Activated CD8-positive, alpha-beta memory T cell treated with anti-CD3 and anti-CD28 coated beads, Interleukin-2, amount 50 U/mL, for 1 hour (primary cell): ENCODE measurements around the gene GPR22.

Source experiments
- DNase-seq: peaks from one replicate; pipeline ENCODE4 v3.0.0-alpha.2; 2020; ENCODE audit errors: extremely low read depth

The GPR22 gene

DNA sequence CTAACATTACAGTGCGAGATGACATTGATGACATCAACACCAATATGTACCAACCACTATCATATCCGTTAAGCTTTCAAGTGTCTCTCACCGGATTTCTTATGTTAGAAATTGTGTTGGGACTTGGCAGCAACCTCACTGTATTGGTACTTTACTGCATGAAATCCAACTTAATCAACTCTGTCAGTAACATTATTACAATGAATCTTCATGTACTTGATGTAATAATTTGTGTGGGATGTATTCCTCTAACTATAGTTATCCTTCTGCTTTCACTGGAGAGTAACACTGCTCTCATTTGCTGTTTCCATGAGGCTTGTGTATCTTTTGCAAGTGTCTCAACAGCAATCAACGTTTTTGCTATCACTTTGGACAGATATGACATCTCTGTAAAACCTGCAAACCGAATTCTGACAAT lies 4.3 kb downstream of the GPR22 start:
- no peak for DNase-seq

DNA sequence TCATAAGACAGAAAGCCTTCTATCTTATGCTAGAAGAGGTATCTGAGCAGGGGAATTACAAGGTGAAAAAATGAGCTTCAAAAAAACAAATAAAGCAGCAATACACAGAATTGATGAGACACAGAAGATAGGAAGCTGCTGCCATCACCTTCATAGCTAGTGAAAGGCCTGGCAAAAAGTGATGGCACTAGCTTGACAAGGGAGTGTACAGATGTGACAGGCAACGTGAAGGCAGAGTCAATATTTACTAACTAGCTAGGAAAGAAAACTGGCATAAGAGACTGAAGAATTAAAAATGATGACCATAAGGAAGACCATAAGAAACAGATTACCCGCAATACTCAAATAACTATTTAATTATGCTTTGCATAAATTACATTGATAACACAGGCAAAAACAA lies 9.4 kb downstream of the GPR22 start:
- no peak for DNase-seq

DNA sequence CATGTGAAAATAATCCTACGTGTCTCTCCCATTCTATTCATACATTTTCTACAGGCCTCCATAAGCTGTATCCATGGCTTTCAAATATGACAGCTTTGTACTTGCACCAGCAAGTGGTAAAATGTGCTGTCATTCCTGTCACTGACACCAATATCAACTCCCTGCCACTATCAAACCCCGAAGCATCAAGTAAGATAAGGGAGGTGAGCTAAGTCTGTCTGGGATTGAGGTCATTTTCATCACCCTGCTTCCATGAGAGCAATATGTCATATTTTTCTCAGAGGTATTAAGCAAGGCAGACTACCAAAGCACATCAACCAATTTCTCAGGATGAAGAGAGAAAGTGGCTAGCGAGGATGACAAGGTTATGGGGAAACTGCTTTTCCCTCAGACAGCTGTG lies 11.1 kb downstream of the GPR22 start:
- DNase-seq: no peak

DNA sequence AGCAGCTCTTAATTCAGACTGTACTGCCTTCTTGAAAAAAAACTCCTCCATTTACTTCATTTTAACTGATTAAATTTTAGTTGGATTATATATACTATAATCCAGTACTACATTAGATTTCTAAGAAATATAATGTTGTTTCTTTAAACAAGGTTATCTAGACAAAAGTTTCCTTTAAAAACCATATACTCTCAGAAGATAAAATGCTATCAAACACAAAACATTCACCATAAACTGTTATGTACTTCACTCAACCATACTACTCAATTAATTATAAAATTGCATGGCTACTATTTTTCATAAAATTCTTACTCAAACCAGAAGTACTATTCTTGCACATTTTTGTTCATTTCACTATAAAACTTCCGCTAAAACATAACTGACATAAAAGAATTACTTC lies 12.7 kb downstream of the GPR22 start:
- no peak for DNase-seq

DNA sequence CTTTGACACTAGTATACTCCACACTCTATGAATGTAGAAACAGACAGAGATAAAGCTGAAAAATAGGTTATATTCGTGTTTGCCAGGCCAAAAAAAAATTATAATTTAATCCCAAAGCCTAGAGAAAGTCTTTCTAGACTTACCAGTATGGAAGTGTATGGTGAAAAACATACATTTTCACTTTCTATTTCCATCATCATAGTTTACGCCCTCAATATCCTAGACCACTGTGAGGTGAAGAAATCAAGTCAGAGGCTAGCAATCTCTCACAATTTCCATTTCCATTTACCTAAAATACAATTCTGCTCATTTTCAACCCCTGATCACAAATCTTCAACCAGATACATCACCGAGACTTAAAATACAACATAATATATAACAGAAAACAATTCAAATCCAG lies 16.2 kb downstream of the GPR22 start:
- DNase-seq: no peak

GRCh38 chr7:107492875-107493274 lies 23.0 kb downstream of the GPR22 start:
- no peak for DNase-seq

- DNase-seq: no peak
Measured at GRCh38 chr7:107494315-107494751, 24.5 kb downstream of the GPR22 start.

GRCh38 chr7:107494884-107495283 lies 25.0 kb downstream of the GPR22 start:
- DNase-seq: no peak

GRCh38 chr7:107495516-107495915 lies 25.7 kb downstream of the GPR22 start:
- no peak for DNase-seq

DNA sequence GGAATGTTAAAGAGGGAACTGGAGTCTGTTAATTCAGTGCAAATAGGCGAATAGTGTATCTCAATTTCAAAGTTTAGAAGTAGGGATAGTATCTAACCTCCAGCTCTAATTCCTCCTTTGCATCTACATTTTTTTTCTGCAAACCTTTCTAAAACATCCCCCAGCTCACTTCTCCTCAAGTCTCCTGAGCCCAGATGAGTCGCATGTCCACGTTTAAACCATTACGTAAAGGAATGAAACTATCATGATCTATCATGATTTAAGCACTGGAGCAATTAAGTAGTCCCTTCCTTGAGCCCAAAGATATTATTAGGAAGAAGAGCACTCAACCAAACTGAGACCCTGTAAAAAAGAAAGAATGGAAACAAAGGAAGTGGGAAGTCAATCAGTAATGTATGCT lies 29.9 kb downstream of the GPR22 start:
- DNase-seq: no peak

- DNase-seq: no peak
Measured at GRCh38 chr7:107501593-107501992, 31.7 kb downstream of the GPR22 start.

DNA sequence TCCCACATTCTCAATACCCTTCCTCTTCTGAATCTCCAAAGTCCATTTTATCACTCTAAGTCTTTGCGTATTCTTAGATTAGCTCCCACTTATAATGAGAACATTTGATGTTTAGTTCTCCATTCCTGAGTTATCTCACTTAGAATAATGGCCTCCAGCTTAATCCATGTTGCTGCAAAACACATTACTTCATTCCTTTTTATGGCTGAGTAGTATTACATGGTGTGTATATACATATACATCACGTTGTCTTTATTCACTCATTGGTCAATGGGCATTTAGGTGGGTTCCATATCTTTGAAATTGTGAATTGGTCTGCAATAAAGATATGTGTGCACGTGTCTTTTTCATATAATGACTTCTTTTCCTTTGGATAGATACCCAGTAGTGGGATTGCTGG lies 32.3 kb downstream of the GPR22 start:
- DNase-seq: no peak

DNA sequence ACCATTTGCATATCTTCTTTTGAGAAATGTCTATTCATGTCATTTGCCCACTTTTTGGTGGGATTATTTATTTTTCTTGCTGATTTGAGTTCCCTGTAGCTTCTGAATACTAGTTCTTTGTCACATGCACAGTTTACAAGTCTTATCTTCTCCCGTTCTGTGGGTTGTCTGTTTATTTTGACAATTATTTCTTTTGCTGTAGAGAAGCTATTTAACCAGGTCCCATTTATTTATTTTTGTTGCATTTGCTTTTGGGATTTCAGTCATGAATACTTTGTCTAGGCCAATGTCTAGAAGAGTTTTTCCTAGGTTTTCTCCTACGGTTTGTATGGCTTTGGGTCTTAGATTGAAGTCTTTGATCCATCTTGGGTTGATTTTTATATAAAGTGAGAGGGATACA lies 32.9 kb downstream of the GPR22 start:
- no peak for DNase-seq

GRCh38 chr7:107503687-107504086 lies 33.8 kb downstream of the GPR22 start:
- DNase-seq: no peak

DNA sequence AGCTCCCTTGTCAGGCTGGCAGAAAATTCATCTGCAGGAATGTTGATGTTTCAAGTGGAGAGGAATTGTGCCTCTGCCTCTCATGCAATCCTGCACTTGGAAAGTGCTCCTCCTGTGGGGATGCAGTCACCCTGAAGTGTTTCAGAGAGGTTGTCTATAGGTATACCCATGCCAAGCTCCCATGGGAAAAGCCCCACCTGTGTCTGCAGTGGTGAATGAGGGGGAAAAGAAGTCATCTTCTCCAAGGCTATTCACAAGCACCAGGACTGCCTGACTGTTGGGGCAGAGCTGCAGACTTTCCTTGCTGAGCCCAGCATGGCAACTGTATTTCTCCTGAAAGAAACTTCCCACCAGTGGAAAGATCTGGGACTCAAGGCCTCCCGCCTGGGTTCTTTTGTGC lies 35.5 kb downstream of the GPR22 start:
- DNase-seq: no peak

DNA sequence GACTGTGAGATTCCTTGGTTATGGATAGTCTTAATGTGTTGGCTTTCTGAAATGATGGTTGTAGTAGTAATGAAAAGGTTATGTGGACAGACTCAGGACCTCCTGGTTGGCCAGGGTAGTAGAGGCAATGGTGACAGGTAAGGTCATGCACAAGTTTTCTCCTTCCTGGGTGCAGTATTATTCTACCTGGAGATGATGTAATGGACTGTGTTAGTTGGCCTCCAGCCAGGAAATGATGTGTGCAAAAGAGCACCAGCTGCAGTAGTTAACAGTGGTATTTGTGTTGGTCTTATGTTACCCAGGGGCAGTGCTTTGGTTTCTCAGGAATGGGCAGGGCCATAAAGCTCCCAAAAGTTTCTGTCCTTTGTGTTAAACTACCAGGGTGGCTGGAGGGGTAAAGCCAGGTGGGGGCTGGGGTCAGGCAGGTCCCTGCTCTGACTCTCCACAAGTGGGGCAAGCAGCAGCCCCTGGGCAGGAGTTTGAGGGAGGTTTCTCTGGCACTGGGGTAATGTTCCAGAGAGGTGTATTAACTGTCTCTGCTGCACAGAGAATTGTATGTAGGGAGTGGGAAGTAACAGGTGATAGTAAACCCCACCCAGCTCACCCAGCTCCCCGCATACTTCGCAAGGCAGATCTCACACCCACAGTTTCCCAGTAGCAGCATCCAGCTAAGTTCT lies 36.3 kb downstream of the GPR22 start:
- DNase-seq: no peak

GRCh38 chr7:107506674-107507339 lies 37.0 kb downstream of the GPR22 start:
- DNase-seq: no peak
